ENCODE data around the gene SEPTIN10.
"Not testable (repeated sequence)": the region's sequence is repeated elsewhere in the genome, so short reads cannot be mapped to it uniquely, and the experiment has no call there.

The SEPTIN10 gene

GRCh38 chr2:109542384-109542783 is 71.4 kb downstream of the SEPTIN10 start:
- DNase-seq = no peak

DNA sequence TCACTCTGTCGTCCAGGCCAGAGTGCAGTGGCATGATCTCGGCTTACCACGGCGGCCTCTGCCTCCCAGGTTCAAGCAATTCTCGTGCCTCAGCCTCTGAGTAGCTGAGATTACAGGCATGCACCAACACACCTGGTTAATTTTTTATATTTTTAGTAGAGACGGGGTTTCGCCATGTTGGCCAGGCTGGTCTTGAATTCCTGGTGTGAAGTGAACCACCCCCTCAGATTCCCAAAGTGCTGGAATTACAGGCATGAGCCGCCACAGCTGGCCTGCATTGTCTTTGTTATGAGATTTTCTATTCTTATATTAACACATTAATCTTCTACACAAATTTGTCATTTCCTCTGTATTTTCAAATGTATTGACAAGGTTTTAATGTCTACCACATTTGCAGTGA is 75.2 kb downstream of the SEPTIN10 start:
- no peak for DNase-seq

DNA sequence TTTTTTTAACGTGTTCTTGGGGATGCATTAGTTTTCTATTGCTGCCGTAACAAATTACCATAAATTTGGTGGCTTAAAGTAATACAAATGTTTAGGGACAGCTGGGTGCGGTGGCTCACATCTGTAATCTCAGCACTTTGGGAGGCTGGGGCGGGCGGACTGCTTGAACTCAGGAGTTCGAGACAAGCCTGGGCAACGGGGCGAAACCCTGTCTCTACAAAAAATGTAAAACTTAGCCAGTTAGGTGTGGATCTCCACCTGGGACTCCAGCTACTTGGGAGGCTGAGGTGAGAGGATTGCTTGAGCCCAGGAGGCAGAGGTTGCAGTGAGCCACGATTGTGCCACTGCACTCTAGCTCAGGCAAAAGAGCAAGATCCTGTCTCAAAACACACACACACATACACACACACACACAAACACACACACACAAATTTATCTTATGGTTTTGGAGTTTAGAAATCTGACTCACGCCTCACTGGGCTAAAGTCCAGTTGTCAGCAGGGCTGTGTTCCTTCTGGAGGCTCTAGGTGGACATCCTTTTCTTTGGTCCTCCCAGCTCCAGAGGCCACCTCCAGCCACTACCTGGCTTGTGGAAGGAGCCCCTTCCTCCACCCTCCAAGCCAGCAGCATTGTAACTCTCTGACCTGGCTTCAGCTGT is 76.1 kb downstream of the SEPTIN10 start:
- DNase-seq = no peak

DNA sequence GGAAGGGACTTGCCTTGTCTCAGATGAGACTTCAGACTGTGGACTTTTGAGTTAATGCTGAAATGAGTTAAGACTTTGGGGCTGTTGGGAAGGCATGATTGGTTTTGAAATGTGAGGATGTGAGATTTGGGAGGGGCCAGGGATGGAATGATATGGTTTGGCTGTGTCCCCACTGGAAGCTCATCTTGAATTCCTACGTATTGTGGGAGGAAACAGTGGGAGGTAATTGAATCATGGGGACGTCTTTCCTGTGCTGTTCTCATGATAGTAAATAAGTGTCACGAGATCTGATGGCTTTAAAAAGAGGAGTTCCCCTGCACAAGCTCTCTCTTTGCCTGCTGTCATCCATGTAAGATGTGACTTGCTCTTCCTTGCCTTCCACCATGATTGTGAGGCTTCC is 77.2 kb downstream of the SEPTIN10 start:
- DNase-seq = not testable (repeated sequence)

DNA sequence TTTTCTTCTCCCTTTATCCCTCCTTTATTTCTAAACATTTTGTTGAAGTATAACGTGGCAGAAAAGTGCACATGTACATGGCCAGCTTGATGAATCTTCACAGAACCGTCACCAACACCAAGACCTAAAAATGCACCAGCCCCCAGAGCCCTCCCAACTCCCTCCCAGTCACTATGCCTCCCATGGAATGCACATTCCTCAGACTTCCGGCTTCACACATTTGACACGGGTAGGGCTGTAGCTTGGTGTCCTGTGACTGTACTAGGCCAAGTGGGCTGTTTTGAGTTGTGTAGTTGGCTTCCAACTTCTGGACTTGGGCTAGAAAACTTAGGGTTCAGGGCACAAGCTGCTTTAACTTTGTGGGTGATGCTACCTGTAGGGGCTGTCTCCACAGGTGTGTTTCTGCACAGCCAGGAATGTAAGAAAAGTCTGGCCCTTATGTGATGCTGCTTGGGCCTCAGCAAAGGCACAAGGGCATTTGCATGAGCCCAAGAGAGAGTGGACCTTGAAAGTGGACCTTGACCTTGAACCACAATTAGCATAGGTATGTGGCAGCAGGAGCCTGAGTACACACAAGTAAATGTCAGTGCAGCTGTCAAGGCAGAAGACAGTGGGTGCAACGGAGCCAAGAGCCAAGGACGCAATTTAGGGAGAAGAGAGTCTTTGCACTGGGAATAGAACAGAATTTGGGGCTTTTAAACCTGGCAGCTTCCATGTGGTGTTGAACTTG is 78.4 kb downstream of the SEPTIN10 start:
- no peak for DNase-seq

GRCh38 chr2:109533823-109534222 is 79.9 kb downstream of the SEPTIN10 start:
- no peak for DNase-seq

- DNase-seq = no peak
Measured at GRCh38 chr2:109532728-109533076, 81.1 kb downstream of the SEPTIN10 start.

- DNase-seq = no peak
Measured at GRCh38 chr2:109531896-109532727, 81.7 kb downstream of the SEPTIN10 start.

DNA sequence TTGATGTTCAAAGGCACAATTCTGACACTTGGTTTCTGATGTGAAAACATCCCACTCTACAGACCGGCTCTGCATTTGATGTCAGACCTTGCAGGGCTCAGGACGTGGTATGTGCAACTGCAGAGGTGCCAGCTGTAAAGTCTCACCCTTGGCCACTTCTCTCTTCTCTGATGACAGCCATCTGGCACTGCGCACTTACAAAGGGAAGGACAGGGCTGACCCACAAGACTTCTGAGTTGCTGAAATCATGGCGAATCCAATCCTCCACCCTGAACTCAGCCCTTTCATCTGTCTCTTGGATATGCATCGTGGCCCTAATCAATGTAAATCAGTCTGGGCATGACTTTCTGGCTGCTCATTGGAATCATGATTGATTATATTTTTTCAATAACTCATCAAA is 82.5 kb downstream of the SEPTIN10 start:
- DNase-seq = no peak

DNA sequence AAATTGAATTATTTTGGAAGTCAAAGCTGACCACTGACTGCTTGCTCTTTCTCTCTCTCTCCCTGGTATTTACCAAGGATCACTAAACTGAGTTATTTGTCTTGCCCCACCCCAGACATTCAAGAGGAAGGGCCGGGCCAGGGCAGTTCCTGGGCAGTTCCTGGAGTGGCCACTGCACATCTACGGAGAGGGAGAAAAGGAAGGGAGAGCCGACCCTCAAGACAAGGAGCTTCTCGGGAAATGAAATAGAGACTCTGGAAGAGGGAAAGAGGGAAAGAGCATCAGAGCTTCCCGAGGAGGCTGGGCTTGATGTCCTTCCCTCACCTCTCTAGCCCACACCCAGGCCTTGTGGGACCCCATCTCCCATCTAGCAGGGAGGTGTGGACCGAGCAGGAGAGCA is 83.1 kb downstream of the SEPTIN10 start:
- DNase-seq = no peak

- DNase-seq = no peak
Measured at GRCh38 chr2:109529532-109530449, 84.0 kb downstream of the SEPTIN10 start.

DNA sequence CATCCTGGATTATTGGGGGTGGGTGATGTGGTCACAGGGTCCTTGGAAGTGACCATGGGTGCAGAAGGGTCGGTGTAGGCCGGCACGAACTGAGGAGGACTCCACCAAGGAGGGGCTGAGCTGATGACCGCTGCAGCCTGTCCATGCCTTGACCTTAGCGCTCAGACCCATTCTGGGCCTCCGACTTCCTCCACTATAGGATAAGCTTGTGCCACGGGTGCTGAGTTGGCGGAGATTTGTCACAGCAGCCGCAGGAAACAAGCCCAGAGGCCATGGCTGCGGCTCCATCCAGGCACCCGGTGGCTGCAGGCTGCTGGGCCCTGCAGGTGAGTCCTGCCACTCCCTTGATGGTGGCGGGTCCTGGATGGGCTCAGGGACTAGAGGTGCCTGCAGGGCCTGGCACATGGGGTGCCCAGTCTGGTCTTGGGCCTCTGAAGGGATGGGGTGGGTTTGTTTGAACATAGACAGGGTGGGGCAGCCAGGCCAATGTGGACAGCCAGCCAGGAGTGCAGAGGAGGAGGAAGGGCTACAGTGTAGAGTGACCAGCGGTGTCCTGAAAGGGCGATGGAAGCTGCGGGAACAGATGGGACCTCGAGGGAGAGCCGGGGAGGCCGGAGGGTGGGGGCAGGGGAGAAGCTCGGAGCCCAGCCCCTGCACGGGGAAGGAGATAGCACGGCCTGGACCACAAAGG is 84.8 kb downstream of the SEPTIN10 start:
- no peak for DNase-seq

DNA sequence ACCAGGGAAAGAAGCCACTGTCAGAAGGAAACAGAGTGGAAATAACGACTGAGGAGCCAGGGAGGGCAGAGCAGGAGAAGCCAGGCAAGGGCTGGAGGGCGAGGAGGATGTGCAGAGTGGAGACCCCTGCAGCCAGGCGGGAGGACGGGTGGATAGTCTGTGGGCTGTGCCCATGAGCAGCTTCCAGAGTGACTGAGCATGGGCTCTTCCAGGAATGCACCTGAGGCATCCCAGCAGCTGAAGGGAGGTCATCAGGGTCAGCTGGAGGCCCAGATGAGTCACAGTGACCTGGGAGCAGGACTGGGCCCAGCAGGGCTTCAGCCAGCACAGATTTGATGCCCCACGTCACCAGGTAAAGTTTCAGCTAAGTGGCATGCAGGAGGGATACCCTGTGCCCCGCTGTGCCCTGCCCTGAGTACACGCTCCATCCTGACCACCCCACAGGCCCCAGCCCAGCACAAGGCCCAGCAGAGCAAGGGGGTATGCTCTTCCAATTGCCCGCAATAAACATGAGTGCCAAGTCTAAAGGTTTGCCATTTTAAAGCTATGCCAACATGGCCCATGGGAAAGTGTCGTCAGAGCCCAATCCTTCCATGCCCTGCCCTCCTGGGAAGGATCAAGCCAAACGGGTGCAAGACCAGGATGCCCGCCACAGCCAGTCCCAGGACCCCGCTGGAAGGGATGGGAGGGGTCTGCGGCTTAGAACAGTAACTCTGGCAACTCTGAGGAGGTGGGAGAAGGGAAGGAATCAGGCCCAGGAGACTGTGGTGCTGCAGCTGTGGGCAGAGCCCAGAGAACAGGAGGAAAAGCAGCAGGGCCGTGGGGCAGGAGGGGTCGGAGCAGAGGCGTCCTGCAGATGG is 85.7 kb downstream of the SEPTIN10 start:
- no peak for DNase-seq

DNA sequence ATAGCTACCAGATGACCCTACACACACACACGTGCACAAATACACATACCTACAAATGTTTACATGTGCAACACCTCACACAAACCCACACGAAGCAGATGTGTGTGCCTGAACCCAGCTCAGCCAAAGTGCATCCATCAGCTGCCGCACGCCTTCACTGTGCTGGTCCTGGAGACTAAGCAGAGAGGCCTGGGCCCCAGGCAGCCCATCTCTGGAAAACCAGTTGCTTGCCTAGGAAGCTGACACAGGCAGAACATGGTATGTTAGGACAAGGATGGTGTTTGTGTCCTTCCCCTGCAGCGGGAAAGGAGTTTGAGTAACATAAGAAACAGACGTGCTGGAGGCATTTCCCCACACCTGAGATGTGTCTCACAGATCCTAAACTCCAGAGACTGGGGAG is 86.7 kb downstream of the SEPTIN10 start:
- no peak for DNase-seq

- DNase-seq = no peak
Measured at GRCh38 chr2:109526442-109526970, 87.3 kb downstream of the SEPTIN10 start.

GRCh38 chr2:109525836-109526235 is 87.9 kb downstream of the SEPTIN10 start:
- DNase-seq = no peak

GRCh38 chr2:109523536-109524361 is 90.0 kb downstream of the SEPTIN10 start:
- no peak for DNase-seq

DNA sequence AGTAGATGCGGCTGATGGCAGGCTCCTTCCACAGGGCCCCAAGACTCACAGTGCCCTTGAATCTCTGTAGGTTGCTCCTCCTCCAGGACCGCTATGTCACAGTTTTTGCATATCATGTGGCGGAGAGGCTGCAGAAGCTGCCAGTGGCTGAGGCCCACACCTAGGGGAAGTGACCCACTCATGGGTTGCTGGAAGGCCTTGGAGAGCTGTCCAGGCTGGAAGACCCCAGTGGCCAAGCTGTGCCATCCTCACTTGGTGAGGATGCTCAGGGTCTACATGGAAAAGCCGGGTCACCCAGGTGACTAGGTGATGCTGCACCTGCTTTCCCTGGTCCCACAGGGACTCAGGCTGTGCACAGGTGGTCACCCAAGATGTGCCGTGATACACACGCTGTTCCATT is 90.6 kb downstream of the SEPTIN10 start:
- DNase-seq = no peak

GRCh38 chr2:109522063-109522374 is 91.7 kb downstream of the SEPTIN10 start:
- no peak for DNase-seq

All from stimulated activated CD4-positive, alpha-beta T cell treated with anti-CD3 and anti-CD28 coated beads, Interleukin-4, amount 100 ng/mL, for 4 hours (primary cell).